ENCODE data around the gene CDK5RAP1.

CDK5RAP1 gene

GRCh38 chr20:33399924-33400323, 1.4 kb downstream of the CDK5RAP1 start:
- Histone ChIP-seq H3K79me1 (replicated peaks; ENCODE audit: low read length, poor library complexity, severe bottlenecking) (peaks cover 41% of the 10 kb centered on the region), H3K9ac (ENCODE audit: low read length) (peak overlapping the region; percentile 95), H3K4ac (ENCODE audit: low read depth in 1 of 2, low read length in 2 of 2) (no peak overlapping the region), H2BK120ac (ENCODE audit: low read depth, low read length) (no peak overlapping the region), H2BK12ac (ENCODE audit: low read length in 2 of 2) (peak overlapping the region in 1 of 2 experiments; percentile 15), H2AFZ (ENCODE audit: low read depth, low read length) (no peak overlapping the region), H3K18ac (ENCODE audit: low read depth in 1 of 2, low read length in 2 of 2) (no peak overlapping the region), H3K4me3 (ENCODE audit: insufficient read depth in 1 of 2, low read depth in 1 of 2, low read length in 2 of 2) (peak overlapping the region in 1 of 2 experiments; percentile 99), H3K27me3 (ENCODE audit: control insufficient read depth in 1 of 2, insufficient read depth in 1 of 2, low read length in 2 of 2) (no peaks in the 10 kb centered on the region), H2BK5ac (ENCODE audit: low read depth, low read length, poor library complexity, severe bottlenecking) (no peak overlapping the region), H3K36me3 (ENCODE audit: control insufficient read depth in 1 of 2, insufficient read depth in 2 of 2, low read depth in 1 of 2, low read length in 2 of 2) (peaks cover 4 to 25% of the 10 kb centered on the region in 2 experiments), H3K23ac (ENCODE audit: low read length in 2 of 2) (no peak overlapping the region), H4K91ac (ENCODE audit: low read length) (no peak overlapping the region), H3K14ac (ENCODE audit: low read length in 2 of 2) (no peak overlapping the region), H3K9me3 (ENCODE audit: control insufficient read depth, low read length) (no peaks in the 10 kb centered on the region), H2AK5ac (ENCODE audit: low read length, severe bottlenecking) (no peak overlapping the region), H2BK15ac (ENCODE audit: low read depth, poor library complexity, severe bottlenecking) (no peak overlapping the region), H3K4me2 (ENCODE audit: low read length, poor library complexity, severe bottlenecking) (no peak overlapping the region), H3K4me1 (ENCODE audit: control insufficient read depth, insufficient read depth, low read depth, low read length) (peaks cover 12% of the 10 kb centered on the region), H4K8ac (ENCODE audit: low read length) (no peak overlapping the region), H3K27ac (ENCODE audit: low read length, poor library complexity, severe bottlenecking) (no peak overlapping the region)
- 76% methylated on average over 6 of the region's 6 CpGs for WGBS
- no peak for DNase-seq

- H3K9me3 ChIP-seq (ENCODE audit: control insufficient read depth, low read length): no peaks in the 10 kb centered on the region
- H3K18ac ChIP-seq (ENCODE audit: low read depth in 1 of 2, low read length in 2 of 2): no peak overlapping the region
- H4K91ac ChIP-seq (ENCODE audit: low read length): peak overlapping the region; percentile 46
- peaks cover 1% of the 10 kb centered on the region for H3K4me1 ChIP-seq (ENCODE audit: control insufficient read depth, insufficient read depth, low read depth, low read length)
- 94% methylated on average over 4 of the region's 4 CpGs for WGBS
- no peaks in the 10 kb centered on the region for H3K27me3 ChIP-seq (ENCODE audit: control insufficient read depth in 1 of 2, insufficient read depth in 1 of 2, low read length in 2 of 2)
- H3K14ac ChIP-seq (ENCODE audit: low read length in 2 of 2): no peak overlapping the region
- H3K79me1 ChIP-seq (replicated peaks; ENCODE audit: low read length, poor library complexity, severe bottlenecking): peaks cover 31% of the 10 kb centered on the region
- H3K36me3 ChIP-seq (ENCODE audit: control insufficient read depth in 1 of 2, insufficient read depth in 2 of 2, low read depth in 1 of 2, low read length in 2 of 2): peaks cover 21 to 47% of the 10 kb centered on the region in 2 experiments
- H2BK15ac ChIP-seq (ENCODE audit: low read depth, poor library complexity, severe bottlenecking): no peak overlapping the region
- no peak overlapping the region for H3K4me2 ChIP-seq (ENCODE audit: low read length, poor library complexity, severe bottlenecking)
- H2BK120ac ChIP-seq (ENCODE audit: low read depth, low read length): no peak overlapping the region
- no peak overlapping the region for H2AFZ ChIP-seq (ENCODE audit: low read depth, low read length)
- no peak overlapping the region for H2AK5ac ChIP-seq (ENCODE audit: low read length, severe bottlenecking)
- DNase-seq: no peak
- no peak overlapping the region for H4K8ac ChIP-seq (ENCODE audit: low read length)
- no peak overlapping the region for H3K27ac ChIP-seq (ENCODE audit: low read length, poor library complexity, severe bottlenecking)
- no peak overlapping the region for H2BK5ac ChIP-seq (ENCODE audit: low read depth, low read length, poor library complexity, severe bottlenecking)
- no peak overlapping the region for H3K23ac ChIP-seq (ENCODE audit: low read length in 2 of 2)
- no peak overlapping the region for H3K4me3 ChIP-seq (ENCODE audit: insufficient read depth in 1 of 2, low read depth in 1 of 2, low read length in 2 of 2)
- no peak overlapping the region for H3K9ac ChIP-seq (ENCODE audit: low read length)
- H3K4ac ChIP-seq (ENCODE audit: low read depth in 1 of 2, low read length in 2 of 2): no peak overlapping the region
- H2BK12ac ChIP-seq (ENCODE audit: low read length in 2 of 2): peak overlapping the region in 1 of 2 experiments; percentile 67
These were observed 6.6 kb downstream of the CDK5RAP1 start for GRCh38 chr20:33394718-33395117.

GRCh38 chr20:33393609-33394008, 7.7 kb downstream of the CDK5RAP1 start:
- Histone ChIP-seq H3K9me3 (ENCODE audit: control insufficient read depth, low read length) (no peaks in the 10 kb centered on the region), H4K91ac (ENCODE audit: low read length) (no peak overlapping the region), H3K27me3 (ENCODE audit: control insufficient read depth in 1 of 2, insufficient read depth in 1 of 2, low read length in 2 of 2) (no peaks in the 10 kb centered on the region), H3K4me3 (ENCODE audit: insufficient read depth in 1 of 2, low read depth in 1 of 2, low read length in 2 of 2) (no peak overlapping the region), H3K36me3 (ENCODE audit: control insufficient read depth in 1 of 2, insufficient read depth in 2 of 2, low read depth in 1 of 2, low read length in 2 of 2) (peaks cover 24 to 47% of the 10 kb centered on the region in 2 experiments), H3K9ac (ENCODE audit: low read length) (no peak overlapping the region), H2BK12ac (ENCODE audit: low read length in 2 of 2) (no peak overlapping the region), H3K18ac (ENCODE audit: low read depth in 1 of 2, low read length in 2 of 2) (no peak overlapping the region), H4K8ac (ENCODE audit: low read length) (no peak overlapping the region), H3K79me1 (replicated peaks; ENCODE audit: low read length, poor library complexity, severe bottlenecking) (peaks cover 25% of the 10 kb centered on the region), H2BK5ac (ENCODE audit: low read depth, low read length, poor library complexity, severe bottlenecking) (no peak overlapping the region), H2AK5ac (ENCODE audit: low read length, severe bottlenecking) (no peak overlapping the region), H2BK120ac (ENCODE audit: low read depth, low read length) (no peak overlapping the region), H3K14ac (ENCODE audit: low read length in 2 of 2) (no peak overlapping the region), H3K4me2 (ENCODE audit: low read length, poor library complexity, severe bottlenecking) (no peak overlapping the region), H2BK15ac (ENCODE audit: low read depth, poor library complexity, severe bottlenecking) (peak overlapping the region; percentile 67), H3K27ac (ENCODE audit: low read length, poor library complexity, severe bottlenecking) (no peak overlapping the region), H3K4ac (ENCODE audit: low read depth in 1 of 2, low read length in 2 of 2) (no peak overlapping the region), H3K4me1 (ENCODE audit: control insufficient read depth, insufficient read depth, low read depth, low read length) (peaks cover 1% of the 10 kb centered on the region), H3K23ac (ENCODE audit: low read length in 2 of 2) (no peak overlapping the region), H2AFZ (ENCODE audit: low read depth, low read length) (no peak overlapping the region)
- WGBS: 62% methylated on average over 4 of the region's 4 CpGs
- peak; percentile 78 for DNase-seq

GRCh38 chr20:33391722-33392415, 9.4 kb downstream of the CDK5RAP1 start:
- no peak overlapping the region for H3K4me2 ChIP-seq (ENCODE audit: low read length, poor library complexity, severe bottlenecking)
- H3K79me1 ChIP-seq (replicated peaks; ENCODE audit: low read length, poor library complexity, severe bottlenecking): peaks cover 17% of the 10 kb centered on the region
- H3K4ac ChIP-seq (ENCODE audit: low read depth in 1 of 2, low read length in 2 of 2): no peak overlapping the region
- H4K91ac ChIP-seq (ENCODE audit: low read length): no peak overlapping the region
- WGBS: 72% methylated on average over 8 of the region's 9 CpGs
- peaks cover 29 to 55% of the 10 kb centered on the region in 2 experiments for H3K36me3 ChIP-seq (ENCODE audit: control insufficient read depth in 1 of 2, insufficient read depth in 2 of 2, low read depth in 1 of 2, low read length in 2 of 2)
- H2BK5ac ChIP-seq (ENCODE audit: low read depth, low read length, poor library complexity, severe bottlenecking): no peak overlapping the region
- H2BK15ac ChIP-seq (ENCODE audit: low read depth, poor library complexity, severe bottlenecking): no peak overlapping the region
- H3K18ac ChIP-seq (ENCODE audit: low read depth in 1 of 2, low read length in 2 of 2): no peak overlapping the region
- H2AK5ac ChIP-seq (ENCODE audit: low read length, severe bottlenecking): no peak overlapping the region
- no peaks in the 10 kb centered on the region for H3K27me3 ChIP-seq (ENCODE audit: control insufficient read depth in 1 of 2, insufficient read depth in 1 of 2, low read length in 2 of 2)
- no peak overlapping the region for H4K8ac ChIP-seq (ENCODE audit: low read length)
- H2AFZ ChIP-seq (ENCODE audit: low read depth, low read length): no peak overlapping the region
- H3K4me3 ChIP-seq (ENCODE audit: insufficient read depth in 1 of 2, low read depth in 1 of 2, low read length in 2 of 2): no peak overlapping the region
- no peak overlapping the region for H3K14ac ChIP-seq (ENCODE audit: low read length in 2 of 2)
- peak overlapping the region; percentile 69 for H3K27ac ChIP-seq (ENCODE audit: low read length, poor library complexity, severe bottlenecking)
- no peak overlapping the region for H3K23ac ChIP-seq (ENCODE audit: low read length in 2 of 2)
- no peak overlapping the region for H2BK12ac ChIP-seq (ENCODE audit: low read length in 2 of 2)
- peak; percentile 56 for DNase-seq
- H2BK120ac ChIP-seq (ENCODE audit: low read depth, low read length): no peak overlapping the region
- H3K9ac ChIP-seq (ENCODE audit: low read length): no peak overlapping the region
- H3K4me1 ChIP-seq (ENCODE audit: control insufficient read depth, insufficient read depth, low read depth, low read length): peaks cover 1% of the 10 kb centered on the region
- no peaks in the 10 kb centered on the region for H3K9me3 ChIP-seq (ENCODE audit: control insufficient read depth, low read length)
